ENCODE data around the gene CDCA8. TPM values are rescaled to one million over a fixed set of nuclear protein-coding genes. Genes with fewer than 3 reads are reported as not detected.

The CDCA8 gene
- total RNA-seq, 1 donor from 2014 or later, result 5.5 TPM

DNA sequence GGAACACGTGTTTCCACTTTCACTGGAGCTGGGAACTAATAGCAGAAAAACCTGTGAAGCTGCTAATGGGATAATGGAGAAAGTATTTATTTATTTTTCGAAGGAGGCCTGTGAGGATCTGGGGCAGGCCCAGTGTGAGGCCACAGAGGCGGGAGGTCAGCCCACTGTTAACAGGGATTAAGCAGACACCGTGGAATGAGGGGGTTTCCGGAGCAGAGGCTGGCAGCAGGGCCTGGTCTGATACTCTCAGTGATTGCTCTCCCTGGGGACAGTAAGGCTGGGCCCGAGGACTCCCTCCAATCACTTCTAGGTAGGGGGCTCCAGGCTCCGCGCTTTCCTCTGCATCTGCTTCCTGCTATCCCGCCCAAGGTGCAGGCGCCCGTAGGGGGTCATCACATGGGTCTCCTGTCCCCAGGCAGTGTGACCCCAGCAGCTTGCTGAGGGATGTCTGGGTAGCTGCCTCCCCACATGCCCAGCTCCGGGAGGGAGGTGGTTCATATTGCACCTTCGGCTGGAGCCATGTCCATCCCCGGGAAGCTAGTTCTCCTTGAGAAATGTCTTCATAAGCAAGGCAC is 28.8 kb upstream of the CDCA8 start:
- H3K36me3 ChIP-seq (ENCODE audit: insufficient read depth, low read length), result no peaks in the 10 kb centered on the region
- no peak overlapping the region for H2AFZ ChIP-seq (ENCODE audit: low read depth, low read length)
- H3K4me1 ChIP-seq (ENCODE audit: insufficient read depth, low read length), result no peaks in the 10 kb centered on the region
- H3K9me3 Mint-ChIP-seq (ENCODE audit: unreplicated experiment), result no peaks in the 10 kb centered on the region
- FAIRE-seq (no peak), DNase-seq (ENCODE audit: low read depth) (no peak)
- H3K36me3 Mint-ChIP-seq (ENCODE audit: low read depth, unreplicated experiment), result no peaks in the 10 kb centered on the region
- TF ChIP-seq, protein P1, sequence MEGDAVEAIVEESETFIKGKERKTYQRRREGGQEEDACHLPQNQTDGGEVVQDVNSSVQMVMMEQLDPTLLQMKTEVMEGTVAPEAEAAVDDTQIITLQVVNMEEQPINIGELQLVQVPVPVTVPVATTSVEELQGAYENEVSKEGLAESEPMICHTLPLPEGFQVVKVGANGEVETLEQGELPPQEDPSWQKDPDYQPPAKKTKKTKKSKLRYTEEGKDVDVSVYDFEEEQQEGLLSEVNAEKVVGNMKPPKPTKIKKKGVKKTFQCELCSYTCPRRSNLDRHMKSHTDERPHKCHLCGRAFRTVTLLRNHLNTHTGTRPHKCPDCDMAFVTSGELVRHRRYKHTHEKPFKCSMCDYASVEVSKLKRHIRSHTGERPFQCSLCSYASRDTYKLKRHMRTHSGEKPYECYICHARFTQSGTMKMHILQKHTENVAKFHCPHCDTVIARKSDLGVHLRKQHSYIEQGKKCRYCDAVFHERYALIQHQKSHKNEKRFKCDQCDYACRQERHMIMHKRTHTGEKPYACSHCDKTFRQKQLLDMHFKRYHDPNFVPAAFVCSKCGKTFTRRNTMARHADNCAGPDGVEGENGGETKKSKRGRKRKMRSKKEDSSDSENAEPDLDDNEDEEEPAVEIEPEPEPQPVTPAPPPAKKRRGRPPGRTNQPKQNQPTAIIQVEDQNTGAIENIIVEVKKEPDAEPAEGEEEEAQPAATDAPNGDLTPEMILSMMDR (IDR thresholded peaks at IDR 0.05; ENCODE audit: insufficient read depth, low read depth, low read length), result no peak
- TF ChIP-seq EZH2 (IDR thresholded peaks at IDR 0.05; ENCODE audit: insufficient read depth, low read length), result no peak
- no peaks in the 10 kb centered on the region for H4K20me1 ChIP-seq (ENCODE audit: insufficient read depth, low read length)
- H3K27me3 ChIP-seq (ENCODE audit: insufficient read depth, low read length), result peaks cover 31% of the 10 kb centered on the region
- H3K4me2 ChIP-seq (ENCODE audit: low read length), result no peak overlapping the region
- no peaks in the 10 kb centered on the region for H3K79me2 ChIP-seq (ENCODE audit: insufficient read depth, low read length)
- no peak overlapping the region for H3K27ac Mint-ChIP-seq (ENCODE audit: unreplicated experiment)
- no peak overlapping the region for H3K27ac ChIP-seq (ENCODE audit: low read depth, low read length)
- no peak overlapping the region for H3K4me3 ChIP-seq (ENCODE audit: insufficient read depth, low read depth, low read length)
- no peak overlapping the region for H3K4me3 Mint-ChIP-seq (ENCODE audit: unreplicated experiment)
- H3K9ac ChIP-seq (ENCODE audit: low read length), result no peak overlapping the region
- H3K27me3 Mint-ChIP-seq (ENCODE audit: low read depth, unreplicated experiment), result peaks cover 26% of the 10 kb centered on the region
- peaks cover 3% of the 10 kb centered on the region for H3K4me1 Mint-ChIP-seq (ENCODE audit: low read depth, unreplicated experiment)
- no peaks in the 10 kb centered on the region for H3K9me3 ChIP-seq (ENCODE audit: insufficient read depth, low read depth, low read length)

DNA sequence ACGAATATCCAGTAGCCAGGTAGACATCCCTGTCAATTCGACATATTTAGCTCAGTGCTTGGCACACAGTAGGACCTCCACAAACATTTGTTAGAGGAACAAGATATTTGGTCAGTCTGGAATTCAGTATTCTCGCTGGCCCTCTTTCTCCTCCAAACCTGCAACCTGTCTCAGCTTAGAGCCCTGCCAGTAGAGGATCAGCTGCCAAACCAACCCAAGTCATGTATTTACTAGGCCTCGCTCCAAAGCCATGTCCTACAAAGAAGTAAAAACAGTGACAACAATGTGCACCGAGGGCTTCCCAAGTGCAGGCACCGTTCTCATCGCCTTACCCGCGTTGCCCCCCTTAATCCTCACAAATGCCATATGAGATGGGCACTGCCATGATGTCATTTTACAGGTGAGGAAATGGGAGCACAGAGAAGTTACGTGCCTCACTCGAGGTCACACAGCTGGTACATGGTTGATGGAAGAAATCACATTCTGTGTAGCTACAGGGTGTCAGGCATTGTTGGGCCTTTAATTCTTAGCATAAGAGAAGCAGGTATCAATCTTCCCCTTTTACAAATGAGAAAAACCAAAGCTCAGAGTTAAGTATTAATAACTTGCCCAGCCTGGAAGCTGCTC is 26.0 kb upstream of the CDCA8 start:
- Mint-ChIP-seq H3K36me3 (ENCODE audit: low read depth, unreplicated experiment) (no peaks in the 10 kb centered on the region), H3K9me3 (ENCODE audit: unreplicated experiment) (no peaks in the 10 kb centered on the region), H3K4me3 (ENCODE audit: unreplicated experiment) (no peak overlapping the region), H3K27ac (ENCODE audit: unreplicated experiment) (no peak overlapping the region), H3K27me3 (ENCODE audit: low read depth, unreplicated experiment) (peaks cover 17% of the 10 kb centered on the region), H3K4me1 (ENCODE audit: low read depth, unreplicated experiment) (peaks cover 3% of the 10 kb centered on the region)
- H3K4me2 ChIP-seq (ENCODE audit: low read length), result no peak overlapping the region
- no peaks in the 10 kb centered on the region for H3K36me3 ChIP-seq (ENCODE audit: insufficient read depth, low read length)
- no peak overlapping the region for H3K27ac ChIP-seq (ENCODE audit: low read depth, low read length)
- TF ChIP-seq, protein P1 (IDR thresholded peaks at IDR 0.05; ENCODE audit: insufficient read depth, low read depth, low read length), result no peak
- no peak for TF ChIP-seq EZH2 (IDR thresholded peaks at IDR 0.05; ENCODE audit: insufficient read depth, low read length)
- peaks cover 25% of the 10 kb centered on the region for H3K27me3 ChIP-seq (ENCODE audit: insufficient read depth, low read length)
- H3K79me2 ChIP-seq (ENCODE audit: insufficient read depth, low read length), result no peaks in the 10 kb centered on the region
- no peak overlapping the region for H2AFZ ChIP-seq (ENCODE audit: low read depth, low read length)
- H3K4me1 ChIP-seq (ENCODE audit: insufficient read depth, low read length), result no peaks in the 10 kb centered on the region
- FAIRE-seq (no peak), DNase-seq (ENCODE audit: low read depth) (no peak)
- H3K9me3 ChIP-seq (ENCODE audit: insufficient read depth, low read depth, low read length), result no peaks in the 10 kb centered on the region
- H4K20me1 ChIP-seq (ENCODE audit: insufficient read depth, low read length), result no peaks in the 10 kb centered on the region
- no peak overlapping the region for H3K4me3 ChIP-seq (ENCODE audit: insufficient read depth, low read depth, low read length)
- H3K9ac ChIP-seq (ENCODE audit: low read length), result no peak overlapping the region

DNA sequence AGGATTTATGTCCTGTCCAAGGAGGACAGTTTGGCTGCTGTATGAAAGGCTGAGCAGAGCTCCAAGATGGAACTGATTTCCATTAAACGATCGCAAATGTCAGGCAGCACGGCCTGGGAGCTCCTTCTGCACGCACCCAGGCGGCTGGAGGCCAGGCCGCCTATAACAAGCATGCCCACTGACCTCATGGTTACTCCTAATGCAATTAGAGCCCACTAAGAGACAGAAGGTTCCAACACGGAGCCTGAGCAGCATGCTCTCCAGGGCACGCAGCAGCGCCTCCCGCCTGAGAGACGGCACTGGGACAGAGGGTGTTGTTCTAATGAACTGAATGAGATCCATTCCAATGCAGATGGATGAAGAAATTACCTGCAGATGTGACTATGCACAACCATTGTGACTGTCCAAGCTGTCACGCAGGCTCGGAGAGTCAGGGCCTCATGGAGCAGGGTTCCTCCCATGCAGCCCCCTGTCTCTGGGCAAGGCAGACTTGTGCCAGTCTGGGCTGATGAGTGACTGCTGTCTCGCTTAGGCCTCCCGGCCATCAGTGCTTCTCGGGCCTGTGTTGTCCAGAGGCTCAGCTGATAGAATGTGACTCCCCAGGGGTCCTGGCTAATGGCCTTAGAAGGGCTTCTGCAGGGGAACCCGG is 25.2 kb upstream of the CDCA8 start:
- no peak overlapping the region for H3K27ac Mint-ChIP-seq (ENCODE audit: unreplicated experiment)
- no peaks in the 10 kb centered on the region for H3K4me1 ChIP-seq (ENCODE audit: insufficient read depth, low read length)
- no peak overlapping the region for H3K4me2 ChIP-seq (ENCODE audit: low read length)
- H3K27me3 Mint-ChIP-seq (ENCODE audit: low read depth, unreplicated experiment), result peaks cover 24% of the 10 kb centered on the region
- H3K36me3 ChIP-seq (ENCODE audit: insufficient read depth, low read length), result no peaks in the 10 kb centered on the region
- no peak overlapping the region for H3K9ac ChIP-seq (ENCODE audit: low read length)
- no peaks in the 10 kb centered on the region for H3K79me2 ChIP-seq (ENCODE audit: insufficient read depth, low read length)
- H3K4me3 Mint-ChIP-seq (ENCODE audit: unreplicated experiment), result no peak overlapping the region
- no peaks in the 10 kb centered on the region for H3K36me3 Mint-ChIP-seq (ENCODE audit: low read depth, unreplicated experiment)
- no peaks in the 10 kb centered on the region for H3K4me1 Mint-ChIP-seq (ENCODE audit: low read depth, unreplicated experiment)
- TF ChIP-seq EZH2 (IDR thresholded peaks at IDR 0.05; ENCODE audit: insufficient read depth, low read length), result no peak
- TF ChIP-seq, protein P1 (IDR thresholded peaks at IDR 0.05; ENCODE audit: insufficient read depth, low read depth, low read length), result no peak
- H4K20me1 ChIP-seq (ENCODE audit: insufficient read depth, low read length), result no peaks in the 10 kb centered on the region
- no peaks in the 10 kb centered on the region for H3K9me3 Mint-ChIP-seq (ENCODE audit: unreplicated experiment)
- no peak overlapping the region for H3K27ac ChIP-seq (ENCODE audit: low read depth, low read length)
- FAIRE-seq, result no peak
- H3K4me3 ChIP-seq (ENCODE audit: insufficient read depth, low read depth, low read length), result no peak overlapping the region
- peaks cover 31% of the 10 kb centered on the region for H3K27me3 ChIP-seq (ENCODE audit: insufficient read depth, low read length)
- H3K9me3 ChIP-seq (ENCODE audit: insufficient read depth, low read depth, low read length), result no peaks in the 10 kb centered on the region
- no peak for DNase-seq (ENCODE audit: low read depth)
- H2AFZ ChIP-seq (ENCODE audit: low read depth, low read length), result no peak overlapping the region

Measured in astrocyte (in vitro differentiated cells and primary cell).